Left lung (tissue), 10 donors: ENCODE results near the gene ZNF358. TPM values are rescaled to one million over a fixed set of nuclear protein-coding genes. Genes with fewer than 3 reads are reported as not detected.

Source experiments
- ATAC-seq: fragments of 200-7000 bp; cut with Tn5 transposase; one replicate; pipeline ENCODE4 v1.9.1; 2020; ENCODE audit warnings: moderate library complexity
- DNase-seq, 4 donors: peaks; one replicate each; pipeline ENCODE4 v3.0.0-alpha.2; 2013 to 2020
- H3K27ac ChIP-seq, 2 donors: fragments of 200-600 bp; sonication (generic) in 1 of 2; one replicate each; pipeline versions ENCODE4 v1.5.0 to v1.8.0; 2020 to 2021
- H3K27me3 ChIP-seq, 2 donors: fragments of 200-600 bp; sonication (generic) in 1 of 2; one replicate each; pipeline versions ENCODE4 v1.5.0 to v1.8.0; 2020 to 2021
- H3K36me3 ChIP-seq, 2 donors: fragments of 200-600 bp; sonication (generic) in 1 of 2; one replicate each; pipeline versions ENCODE4 v1.5.0 to v1.8.0; 2020 to 2021
- H3K4me1 ChIP-seq, 2 donors: fragments of 200-600 bp; one replicate each; pipeline ENCODE4 v1.8.0; 2021
- H3K4me3 ChIP-seq, 2 donors: fragments of 200-600 bp; sonication (generic) in 1 of 2; one replicate each; pipeline versions ENCODE4 v1.5.0 to v1.8.0; 2020 to 2021; ENCODE audit warnings: mild to moderate bottlenecking in 1 of 2
- H3K9me3 ChIP-seq, 2 donors: fragments of 200-600 bp; sonication (generic) in 1 of 2; one replicate each; pipeline versions ENCODE4 v1.5.0 to v1.8.0; 2020 to 2021
- CTCF ChIP-seq, 2 donors: fragments of 200-600 bp; sonication (generic) in 1 of 2; IDR thresholded peaks; one replicate each; pipeline versions ENCODE4 v1.5.0 to v1.8.0; 2021; ENCODE audit warnings: antibody characterized with exemption in 2 of 2
- intact Hi-C, 2 donors: fragments of 100-400 bp; cut with DNase I; formaldehyde crosslinking; loops; one replicate each; pipeline versions ENCODE4 v1.11.2 to v1.14.2; 2022
- polyA plus RNA-seq, 6 donors: library from polyadenylated mRNA; unstranded; fragments of 120-200 nt; gene quantifications; one replicate each; pipeline ENCODE4 v1.2.1, GENCODE V29; 2013; ENCODE audit not compliant: insufficient read length in 6 of 6
- total RNA-seq, 2 donors: library from RNA; stranded (reverse); fragmentation: NEBNext Ultra II Directional; extraction: Animal tissue kit (Norgen Biotek cat#: 25700); gene quantifications; one replicate each; pipeline ENCODE4 v1.2.1, GENCODE V29; 2021
- donor health status: DM: no; HTN: yes; CAD: no.
- donor health status: DM: no; HTN: no; CAD: no.

The ZNF358 gene
- total and polyA plus RNA-seq, 8 donors = 36.9 to 56.1 (median 45.3) TPM

GRCh38 chr19:7519361-7520130 lies 3.6 kb downstream of the ZNF358 start:
- H3K27me3 ChIP-seq = peaks cover 0 to 32% of the 10 kb centered on the region in 2 donors
- no peak for ATAC-seq
- DNase-seq = no peak
- TF ChIP-seq CTCF (IDR thresholded peaks at IDR 0.05) = no peak
- no peaks in the 10 kb centered on the region for H3K9me3 ChIP-seq
- intact Hi-C loops = no loop called here
- H3K36me3 ChIP-seq = peaks cover 0 to 24% of the 10 kb centered on the region in 2 donors
- H3K4me1 ChIP-seq = peaks cover 7 to 48% of the 10 kb centered on the region in 2 donors
- H3K4me3 ChIP-seq = no peak overlapping the region
- no peak overlapping the region for H3K27ac ChIP-seq

GRCh38 chr19:7520131-7521051 lies 4.5 kb downstream of the ZNF358 start:
- intact Hi-C loops = no loop called here
- DNase-seq = no peak
- H3K36me3 ChIP-seq = peaks cover 0 to 33% of the 10 kb centered on the region in 2 donors
- H3K27ac ChIP-seq = no peak overlapping the region
- peaks cover 7 to 49% of the 10 kb centered on the region in 2 donors for H3K4me1 ChIP-seq
- no peak for TF ChIP-seq CTCF (IDR thresholded peaks at IDR 0.05)
- H3K9me3 ChIP-seq = no peaks in the 10 kb centered on the region
- no peak for ATAC-seq
- H3K27me3 ChIP-seq = peaks cover 0 to 24% of the 10 kb centered on the region in 2 donors
- no peak overlapping the region for H3K4me3 ChIP-seq

- Histone ChIP-seq H3K27me3 (peaks cover 0 to 14% of the 10 kb centered on the region in 2 donors), H3K4me1 (peaks cover 7 to 42% of the 10 kb centered on the region in 2 donors), H3K36me3 (peaks cover 0 to 45% of the 10 kb centered on the region in 2 donors), H3K9me3 (no peaks in the 10 kb centered on the region), H3K4me3 (peak overlapping the region; percentile 92 to 93), H3K27ac (peak overlapping the region; percentile 40 to 73)
- ATAC-seq = no peak
- intact Hi-C loops = no loop called here
- no peak for TF ChIP-seq CTCF (IDR thresholded peaks at IDR 0.05)
- DNase-seq = no peak
Measured at GRCh38 chr19:7521551-7522071, 5.7 kb downstream of the ZNF358 start.

- Histone ChIP-seq H3K36me3 (peaks cover 0 to 52% of the 10 kb centered on the region in 2 donors), H3K27me3 (peaks cover 0 to 7% of the 10 kb centered on the region in 2 donors), H3K4me1 (peaks cover 7 to 41% of the 10 kb centered on the region in 2 donors), H3K27ac (peak within 1 kb of the TSS; percentile 40 to 73), H3K9me3 (no peaks in the 10 kb centered on the region), H3K4me3 (peak within 1 kb of the TSS; percentile 92 to 93)
- no peak for TF ChIP-seq CTCF (IDR thresholded peaks at IDR 0.05)
- peak; percentile 97 to 100 (median 100) for DNase-seq
- ATAC-seq = peak; percentile 96
- intact Hi-C loops = no loop called here
Measured at GRCh38 chr19:7522072-7522922, 6.4 kb downstream of the ZNF358 start, which contains the start of gene MCOLN1. MCOLN1 (plus strand) TSS chr19:7522624; CDS start chr19:7522751, 127 bp downstream.
